Measurements from ENCODE around the gene NID1.
A peak's percentile ranks its signal among the peaks of the same experiment; 100 is the strongest.

The NID1 gene

DNA sequence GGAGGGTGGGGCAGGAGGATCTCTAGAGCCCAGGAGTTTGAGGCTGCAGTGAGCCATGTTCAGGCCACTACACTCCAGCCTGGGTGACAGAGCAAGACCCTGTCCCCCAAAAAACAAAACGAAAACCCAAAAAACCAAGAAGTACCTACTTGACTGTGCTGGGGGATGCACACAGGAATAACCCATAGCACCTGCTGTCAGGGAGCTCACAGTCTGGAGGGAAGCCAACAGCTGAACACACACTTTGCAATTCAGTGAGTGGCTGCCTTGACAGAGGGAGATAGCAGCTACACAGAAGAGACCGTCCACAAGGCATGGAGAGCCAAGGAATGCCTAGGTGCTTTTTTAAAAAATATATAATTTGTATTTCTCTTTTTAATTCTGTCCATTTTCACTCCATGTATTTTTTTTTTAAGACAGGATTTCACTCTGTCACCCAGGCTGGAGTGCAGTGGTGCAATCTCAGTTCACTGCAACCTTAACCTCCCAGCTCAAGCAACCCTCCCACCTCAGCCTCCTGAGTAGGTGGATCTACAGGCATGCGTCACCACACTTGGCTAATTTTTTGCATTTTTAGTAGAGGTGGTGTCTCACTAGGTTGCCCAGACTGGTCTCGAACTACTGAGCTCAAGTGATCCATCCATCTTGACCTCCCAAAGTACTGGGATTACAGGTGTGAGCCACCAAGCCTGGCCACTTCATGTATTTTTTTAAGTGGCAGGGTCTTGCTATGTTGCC lies 68.7 kb downstream of the NID1 start:
- peak; percentile 88 for DNase-seq (ENCODE audit: low read depth)
- TF ChIP-seq, protein P1, sequence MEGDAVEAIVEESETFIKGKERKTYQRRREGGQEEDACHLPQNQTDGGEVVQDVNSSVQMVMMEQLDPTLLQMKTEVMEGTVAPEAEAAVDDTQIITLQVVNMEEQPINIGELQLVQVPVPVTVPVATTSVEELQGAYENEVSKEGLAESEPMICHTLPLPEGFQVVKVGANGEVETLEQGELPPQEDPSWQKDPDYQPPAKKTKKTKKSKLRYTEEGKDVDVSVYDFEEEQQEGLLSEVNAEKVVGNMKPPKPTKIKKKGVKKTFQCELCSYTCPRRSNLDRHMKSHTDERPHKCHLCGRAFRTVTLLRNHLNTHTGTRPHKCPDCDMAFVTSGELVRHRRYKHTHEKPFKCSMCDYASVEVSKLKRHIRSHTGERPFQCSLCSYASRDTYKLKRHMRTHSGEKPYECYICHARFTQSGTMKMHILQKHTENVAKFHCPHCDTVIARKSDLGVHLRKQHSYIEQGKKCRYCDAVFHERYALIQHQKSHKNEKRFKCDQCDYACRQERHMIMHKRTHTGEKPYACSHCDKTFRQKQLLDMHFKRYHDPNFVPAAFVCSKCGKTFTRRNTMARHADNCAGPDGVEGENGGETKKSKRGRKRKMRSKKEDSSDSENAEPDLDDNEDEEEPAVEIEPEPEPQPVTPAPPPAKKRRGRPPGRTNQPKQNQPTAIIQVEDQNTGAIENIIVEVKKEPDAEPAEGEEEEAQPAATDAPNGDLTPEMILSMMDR (IDR thresholded peaks at IDR 0.05; ENCODE audit: insufficient read depth, low read depth, low read length, missing control alignments): no peak
- no peak overlapping the region for H3K4me3 ChIP-seq (ENCODE audit: low read depth, low read length)

DNA sequence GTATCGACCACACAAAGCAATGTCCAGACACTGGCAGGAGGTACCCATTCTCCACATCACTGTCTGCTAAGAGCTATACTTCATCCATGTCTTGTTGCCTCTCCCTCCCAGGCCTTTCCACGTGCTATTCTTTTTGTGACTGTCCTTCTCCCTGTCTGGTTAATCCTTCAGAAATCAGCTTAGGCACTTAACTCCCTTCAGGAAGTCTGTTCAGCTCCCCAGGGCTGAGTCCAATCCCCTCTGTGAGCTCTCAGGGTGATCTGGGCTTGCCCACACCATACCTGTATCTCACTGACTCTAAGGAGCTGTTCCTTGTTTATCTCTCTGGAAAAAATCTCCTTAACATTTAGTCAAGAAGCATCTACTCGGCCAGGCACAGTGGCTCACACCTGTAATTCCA lies 69.4 kb downstream of the NID1 start:
- no peak for DNase-seq (ENCODE audit: low read depth)
- no peak overlapping the region for H3K4me3 ChIP-seq (ENCODE audit: low read depth, low read length)

DNA sequence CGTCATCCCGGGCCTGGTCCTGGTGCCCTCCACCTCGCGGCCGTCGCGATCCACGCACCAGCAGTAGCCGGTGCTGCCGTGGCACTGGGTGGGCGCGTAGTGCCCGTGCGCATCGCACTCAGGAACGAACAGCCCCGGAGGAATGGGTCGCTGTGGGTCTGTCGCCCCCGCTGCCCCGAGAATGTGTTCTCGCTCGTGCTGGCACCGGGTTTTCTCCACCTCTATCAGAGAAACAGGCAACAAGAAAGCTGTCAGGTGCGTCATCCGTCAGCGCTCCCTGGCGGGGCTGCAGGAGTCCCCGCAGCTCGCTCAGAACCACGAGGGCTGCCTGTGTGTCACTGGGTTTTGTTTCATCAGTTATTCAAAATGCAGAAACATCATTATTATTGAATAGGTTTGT lies 71.2 kb downstream of the NID1 start:
- H3K4me3 ChIP-seq (ENCODE audit: low read depth, low read length): no peak overlapping the region
- no peak for DNase-seq (ENCODE audit: low read depth)
- TF ChIP-seq, protein P1 (IDR thresholded peaks at IDR 0.05; ENCODE audit: insufficient read depth, low read depth, low read length, missing control alignments): no peak

More for the DNA sequence above, 69.4 kb downstream of the NID1 start:
- TF ChIP-seq, protein P1 (IDR thresholded peaks at IDR 0.05; ENCODE audit: insufficient read depth, low read depth, low read length, missing control alignments): no peak

DNA sequence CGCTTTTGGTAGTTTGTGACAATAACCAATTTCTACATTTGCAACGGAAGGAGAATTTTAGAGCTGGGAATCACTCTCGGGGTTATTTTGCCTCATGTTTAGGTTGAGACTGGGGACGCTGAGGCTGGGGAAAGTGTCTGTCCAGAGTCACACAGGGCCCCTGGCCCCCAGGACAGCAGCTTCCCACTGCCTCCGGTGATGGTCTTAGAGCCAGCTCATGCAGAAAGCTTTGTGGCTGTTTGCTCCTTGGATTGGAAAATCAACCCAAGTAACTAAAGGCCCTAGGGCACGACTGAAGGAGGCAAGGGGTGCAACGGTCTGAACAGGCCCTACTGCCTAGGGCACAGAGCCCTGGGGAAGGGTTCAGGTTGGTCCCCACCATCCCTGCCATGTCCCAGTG lies 72.0 kb downstream of the NID1 start:
- no peak overlapping the region for H3K4me3 ChIP-seq (ENCODE audit: low read depth, low read length)

DNA sequence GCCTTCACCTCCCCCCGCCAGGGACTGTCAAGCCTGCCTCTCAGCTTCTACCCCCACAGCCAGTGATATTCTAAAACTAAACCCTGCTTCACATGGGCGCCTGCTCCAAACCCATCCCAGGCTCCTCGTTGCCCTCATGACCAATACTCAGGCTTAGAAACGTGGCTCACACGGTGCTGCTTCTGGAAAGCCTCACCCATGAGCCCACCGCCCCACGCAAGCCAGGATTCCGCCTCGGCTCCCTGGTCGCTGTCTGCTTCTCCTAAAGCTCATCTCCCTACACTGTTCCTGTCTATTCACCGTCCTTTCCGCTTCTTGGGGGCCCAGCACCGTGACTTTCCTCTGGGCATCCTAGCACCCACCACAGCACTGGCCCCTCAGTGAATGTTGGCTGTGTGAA lies 72.5 kb downstream of the NID1 start:
- TF ChIP-seq, protein P1 (IDR thresholded peaks at IDR 0.05; ENCODE audit: insufficient read depth, low read depth, low read length, missing control alignments): no peak
- no peak overlapping the region for H3K4me3 ChIP-seq (ENCODE audit: low read depth, low read length)
- no peak for DNase-seq (ENCODE audit: low read depth)

More for the DNA sequence above, 72.0 kb downstream of the NID1 start:
- DNase-seq (ENCODE audit: low read depth): no peak
- TF ChIP-seq, protein P1 (IDR thresholded peaks at IDR 0.05; ENCODE audit: insufficient read depth, low read depth, low read length, missing control alignments): no peak

DNA sequence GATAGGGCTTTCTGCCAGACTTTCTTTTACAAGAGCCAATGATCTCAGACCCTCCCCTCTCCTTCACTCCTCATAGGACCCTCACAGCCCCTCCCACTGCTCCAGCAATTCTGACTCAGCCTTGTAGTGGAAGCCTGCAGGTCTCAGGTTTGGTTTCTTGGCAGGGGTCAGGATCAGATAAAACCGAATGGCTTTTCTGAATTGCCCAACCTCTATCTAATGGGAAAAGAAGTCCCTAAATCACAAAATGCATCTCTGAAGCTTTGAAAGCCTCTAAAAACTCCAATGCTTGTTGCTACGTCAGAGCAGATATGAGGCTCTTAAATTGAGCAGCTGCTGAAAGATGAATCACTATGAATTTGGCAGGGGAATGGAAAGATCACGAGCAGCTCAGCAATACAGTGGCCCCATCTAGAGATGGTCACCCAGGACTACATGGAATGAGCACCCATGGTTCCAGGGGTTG lies 74.5 kb downstream of the NID1 start:
- TF ChIP-seq, protein P1 (IDR thresholded peaks at IDR 0.05; ENCODE audit: insufficient read depth, low read depth, low read length, missing control alignments): no peak
- no peak overlapping the region for H3K4me3 ChIP-seq (ENCODE audit: low read depth, low read length)
- DNase-seq (ENCODE audit: low read depth): no peak

DNA sequence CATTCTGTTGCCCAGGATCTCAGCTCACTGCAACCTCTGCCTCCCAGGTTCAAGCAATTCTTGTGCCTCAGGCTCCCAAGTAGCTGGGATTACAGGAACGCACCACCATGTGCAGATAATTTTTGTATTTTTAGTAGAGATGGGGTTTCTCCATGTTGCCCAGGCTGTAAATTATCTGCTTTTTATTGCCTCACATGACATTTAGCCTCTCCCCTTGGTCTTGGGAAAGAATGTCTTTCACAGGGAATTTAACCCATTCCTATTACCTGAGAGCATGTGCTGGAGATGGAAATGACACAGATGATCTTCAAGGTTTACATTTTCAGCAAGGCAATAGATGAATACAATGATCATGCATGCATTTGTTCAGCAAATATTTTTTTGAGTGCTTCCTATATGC lies 75.8 kb downstream of the NID1 start:
- no peak overlapping the region for H3K4me3 ChIP-seq (ENCODE audit: low read depth, low read length)
- TF ChIP-seq, protein P1 (IDR thresholded peaks at IDR 0.05; ENCODE audit: insufficient read depth, low read depth, low read length, missing control alignments): no peak
- DNase-seq (ENCODE audit: low read depth): no peak

All from GM12865 (cell line).